Common myeloid progenitor, CD34-positive (primary cell): ENCODE measurements around the gene RNF19B.

ENCODE experiments used
- CTCF ChIA-PET: fragments of 350-600 bp; sonication (Branson Sonifier 250); formaldehyde crosslinking; loops from one replicate; lab custom pipeline; 2021; ENCODE audit warnings: antibody characterized with exemption; lab: Charles Lee
- POLR2A ChIA-PET: fragments of 350-600 bp; sonication (Branson Sonifier 250); formaldehyde crosslinking; loops from one replicate; lab custom pipeline; 2021; ENCODE audit warnings: antibody characterized with exemption; lab: Charles Lee
- DNase-seq, 3 donors: peaks; one replicate each; pipeline versions ENCODE4 v3.0.0 to v3.0.0-alpha.2; 2013
- H3K27ac ChIP-seq, 2 experiments: 1 replicate in 1 of 2; 2 replicates in 1 of 2; pipeline ENCODE4 v1.7.0; 2013; ENCODE audit warnings: inconsistent platforms in 2 of 2, low read length in 2 of 2, mild to moderate bottlenecking in 2 of 2, low read depth in 1 of 2, moderate library complexity in 1 of 2; ENCODE audit not compliant: severe bottlenecking in 2 of 2, insufficient read depth in 1 of 2, poor library complexity in 1 of 2
- H3K27me3 ChIP-seq, 5 experiments: replicated peaks in 2 of 5; 1 replicate in 3 of 5; 2 replicates in 2 of 5; pipeline versions ENCODE4 v1.6.1 to v1.7.0; 2013; ENCODE audit warnings: low read length in 4 of 5, mild to moderate bottlenecking in 2 of 5, moderate library complexity in 2 of 5, inconsistent platforms in 1 of 5; ENCODE audit not compliant: insufficient read depth in 5 of 5, control insufficient read depth in 4 of 5
- H3K36me3 ChIP-seq, 4 experiments: 1 replicate in 2 of 4; 2 replicates in 2 of 4; pipeline versions ENCODE4 v1.6.1 to v1.7.0; 2013; ENCODE audit warnings: low read length in 3 of 4, control low read depth in 1 of 4, mild to moderate bottlenecking in 1 of 4; ENCODE audit not compliant: control insufficient read depth in 4 of 4, insufficient read depth in 4 of 4
- H3K4me1 ChIP-seq, 4 experiments: 1 replicate in 3 of 4; 2 replicates in 1 of 4; pipeline versions ENCODE4 v1.6.1 to v1.7.1; 2013; ENCODE audit warnings: low read length in 3 of 4, mild to moderate bottlenecking in 3 of 4, control low read depth in 1 of 4, inconsistent platforms in 1 of 4, moderate library complexity in 1 of 4; ENCODE audit not compliant: control insufficient read depth in 4 of 4, insufficient read depth in 4 of 4; ENCODE audit errors: control extremely low read depth in 1 of 4
- H3K4me3 ChIP-seq, 7 experiments: 1 replicate in 4 of 7; 2 replicates in 3 of 7; pipeline versions ENCODE4 v1.5.1 to v1.7.0; 2013; ENCODE audit warnings: mild to moderate bottlenecking in 7 of 7, low read length in 6 of 7, moderate library complexity in 6 of 7, inconsistent platforms in 2 of 7, low read depth in 2 of 7, control low read depth in 1 of 7; ENCODE audit not compliant: insufficient read depth in 4 of 7, control insufficient read depth in 1 of 7; ENCODE audit errors: extremely low read depth in 1 of 7
- H3K9me3 ChIP-seq, 5 experiments: 1 replicate in 4 of 5; 2 replicates in 1 of 5; pipeline versions ENCODE4 v1.6.1 to v1.7.1; 2013; ENCODE audit warnings: low read length in 4 of 5, mild to moderate bottlenecking in 2 of 5, inconsistent platforms in 1 of 5, low read depth in 1 of 5, moderate library complexity in 1 of 5; ENCODE audit not compliant: control insufficient read depth in 4 of 5, insufficient read depth in 2 of 5; ENCODE audit errors: control extremely low read depth in 1 of 5
- WGBS: methylation state at CpG from one replicate; pipeline ENCODE4 v1.1.5; 2013; ENCODE audit not compliant: insufficient coverage; 5-methylcytosine and 5-hydroxymethylcytosine counted together

The RNF19B gene

GRCh38 chr1:32937061-32937460 is 27.5 kb downstream of the RNF19B start:
- H3K9me3 ChIP-seq: no peaks in the 10 kb centered on the region
- ChIA-PET CTCF (interaction anchor here (1.0 to 16.3 kb wide), 6 partner anchors 15 to 150 kb away, joined by 3 to 200 read pairs (median 4); no protein-coding TSS in a partner anchor), POLR2A (no interaction called here)
- no peak for DNase-seq
- no peak overlapping the region for H3K4me3 ChIP-seq
- no peaks in the 10 kb centered on the region for H3K27me3 ChIP-seq
- peaks cover 0 to 24% (median 17%) of the 10 kb centered on the region in 4 experiments for H3K4me1 ChIP-seq
- no peak overlapping the region for H3K27ac ChIP-seq
- H3K36me3 ChIP-seq: peaks cover 7 to 45% (median 27%) of the 10 kb centered on the region in 4 experiments
- 100% methylated on average over 4 of the region's 4 CpGs for WGBS

GRCh38 chr1:32934535-32934934 is 30.1 kb downstream of the RNF19B start:
- Histone ChIP-seq H3K4me1 (peaks cover 0 to 23% (median 15%) of the 10 kb centered on the region in 4 experiments), H3K27ac (no peak overlapping the region), H3K36me3 (peaks cover 4 to 26% (median 19%) of the 10 kb centered on the region in 4 experiments), H3K27me3 (no peaks in the 10 kb centered on the region), H3K9me3 (no peaks in the 10 kb centered on the region), H3K4me3 (no peak overlapping the region)
- WGBS: 93% methylated on average over 5 of the region's 10 CpGs
- no peak for DNase-seq
- POLR2A ChIA-PET: no interaction called here
- CTCF ChIA-PET: interaction anchor here (0.7 to 16.3 kb wide), 16 partner anchors 9 to 152 kb away, joined by 3 to 200 read pairs (median 6); no protein-coding TSS in a partner anchor

GRCh38 chr1:32933742-32934322 is 30.8 kb downstream of the RNF19B start:
- Histone ChIP-seq H3K9me3 (no peaks in the 10 kb centered on the region), H3K4me1 (peaks cover 0 to 23% (median 14%) of the 10 kb centered on the region in 4 experiments), H3K27me3 (peaks cover 0 to 3% (median 0%) of the 10 kb centered on the region in 5 experiments), H3K36me3 (peaks cover 4 to 24% (median 18%) of the 10 kb centered on the region in 4 experiments), H3K4me3 (no peak overlapping the region), H3K27ac (no peak overlapping the region)
- ChIA-PET CTCF (interaction anchor here (0.7 to 16.3 kb wide), 21 partner anchors 10 to 160 kb away, joined by 3 to 200 read pairs (median 6); no protein-coding TSS in a partner anchor), POLR2A (no interaction called here)
- peak in 1 of 3 donors; percentile 11 for DNase-seq
- 67% methylated on average over 1 of the region's 3 CpGs for WGBS

- Histone ChIP-seq H3K27me3 (peaks cover 0 to 10% (median 2%) of the 10 kb centered on the region in 5 experiments), H3K27ac (no peak overlapping the region), H3K36me3 (peaks cover 0 to 7% (median 2%) of the 10 kb centered on the region in 4 experiments), H3K9me3 (no peaks in the 10 kb centered on the region), H3K4me1 (peaks cover 0 to 23% (median 14%) of the 10 kb centered on the region in 4 experiments), H3K4me3 (no peak overlapping the region)
- POLR2A ChIA-PET: interaction anchor here (1.2 kb wide), 1 partner anchor 31 kb away, joined by 3 read pairs; no protein-coding TSS in a partner anchor
- WGBS: 93% methylated on average over 1 of the region's 1 CpG
- CTCF ChIA-PET: interaction anchor here (0.6 to 16.3 kb wide), 17 partner anchors 11 to 155 kb away, joined by 3 to 200 read pairs (median 4); no protein-coding TSS in a partner anchor
- no peak for DNase-seq
Measured at GRCh38 chr1:32931760-32932159, 32.8 kb downstream of the RNF19B start.

DNA sequence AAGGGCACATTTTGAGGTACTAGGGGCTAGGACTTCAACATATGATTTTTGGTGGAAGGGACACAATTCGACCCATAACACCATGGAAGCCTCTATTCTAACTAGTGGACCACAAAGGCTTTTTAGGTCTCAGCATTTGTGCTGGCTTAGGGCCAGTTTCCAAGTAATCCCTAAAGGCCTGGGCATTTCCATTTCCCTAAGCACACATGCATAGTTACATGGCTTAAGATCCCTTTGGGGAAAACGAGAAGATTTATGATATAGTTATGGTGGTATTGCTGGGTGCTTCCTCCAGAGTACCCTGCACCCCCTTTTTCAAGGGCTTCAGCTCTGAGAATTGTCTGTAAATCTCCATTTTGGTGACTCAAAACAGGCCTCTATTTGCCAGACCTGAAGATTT is 35.2 kb downstream of the RNF19B start:
- H3K4me1 ChIP-seq: peaks cover 0 to 23% (median 16%) of the 10 kb centered on the region in 4 experiments
- no peaks in the 10 kb centered on the region for H3K9me3 ChIP-seq
- no peak overlapping the region for H3K4me3 ChIP-seq
- H3K27me3 ChIP-seq: peaks cover 2 to 27% (median 21%) of the 10 kb centered on the region in 5 experiments
- H3K36me3 ChIP-seq: no peaks in the 10 kb centered on the region
- POLR2A ChIA-PET: no interaction called here
- WGBS: 86% methylated on average over 1 of the region's 2 CpGs
- DNase-seq: no peak
- CTCF ChIA-PET: interaction anchor here (0.9 to 16.3 kb wide), 5 partner anchors 22 to 157 kb away, joined by 3 to 200 read pairs (median 4); no protein-coding TSS in a partner anchor
- H3K27ac ChIP-seq: no peak overlapping the region

- Histone ChIP-seq H3K4me1 (peaks cover 0 to 18% (median 12%) of the 10 kb centered on the region in 4 experiments), H3K27me3 (peaks cover 2 to 33% (median 23%) of the 10 kb centered on the region in 5 experiments), H3K4me3 (no peak overlapping the region), H3K27ac (no peak overlapping the region), H3K9me3 (no peaks in the 10 kb centered on the region), H3K36me3 (no peaks in the 10 kb centered on the region)
- CTCF ChIA-PET: interaction anchor here (1.4 to 16.3 kb wide), 4 partner anchors 11 to 157 kb away, joined by 4 to 200 read pairs (median 45); no protein-coding TSS in a partner anchor
- 99% methylated on average over 6 of the region's 8 CpGs for WGBS
- POLR2A ChIA-PET: no interaction called here
- no peak for DNase-seq
Measured at GRCh38 chr1:32928715-32929114, 35.9 kb downstream of the RNF19B start.

GRCh38 chr1:32928285-32928684 is 36.3 kb downstream of the RNF19B start:
- WGBS: no CpG with 5 or more reads among the region's 2 CpGs
- Histone ChIP-seq H3K4me1 (peaks cover 0 to 16% (median 10%) of the 10 kb centered on the region in 4 experiments), H3K36me3 (no peaks in the 10 kb centered on the region), H3K9me3 (no peaks in the 10 kb centered on the region), H3K27me3 (peaks cover 2 to 38% (median 23%) of the 10 kb centered on the region in 5 experiments), H3K4me3 (no peak overlapping the region), H3K27ac (no peak overlapping the region)
- POLR2A ChIA-PET: no interaction called here
- DNase-seq: no peak
- CTCF ChIA-PET: interaction anchor here (1.4 to 10.4 kb wide), 3 partner anchors 11 to 158 kb away, joined by 4 to 86 read pairs (median 4); no protein-coding TSS in a partner anchor
